HepG2 (cell line): ENCODE measurements around the gene PKP1.

ENCODE experiments used
- AKAP8 ChIP-seq: sonication (generic); formaldehyde crosslinking; IDR thresholded peaks from 2 replicates; pipeline ENCODE4 v1.5.1; 2020; ENCODE audit warnings: mild to moderate bottlenecking, missing genetic modification reagents
- CTCF ChIP-seq: sonication (generic); formaldehyde crosslinking; IDR thresholded peaks from 2 replicates; pipeline ENCODE4 v1.5.0; 2020; ENCODE audit warnings: mild to moderate bottlenecking, missing genetic modification reagents, moderate library complexity
- HDAC1 ChIP-seq: sonication (generic); formaldehyde crosslinking; IDR thresholded peaks from 2 replicates; pipeline ENCODE4 v1.5.1; 2020; ENCODE audit warnings: mild to moderate bottlenecking, missing genetic modification reagents
- POLR2A ChIP-seq, 2 experiments: IDR thresholded peaks; 2 replicates each; pipeline ENCODE4 v1.6.1; 2011; ENCODE audit warnings: low read depth in 2 of 2, low read length in 2 of 2, mild to moderate bottlenecking in 1 of 2, moderate library complexity in 1 of 2; ENCODE audit not compliant: insufficient read depth in 1 of 2
- PRDM15 ChIP-seq: sonication (generic); formaldehyde crosslinking; IDR thresholded peaks from 2 replicates; pipeline ENCODE4 v1.4.0; 2020; ENCODE audit warnings: missing genetic modification reagents
- SP2 ChIP-seq: sonication (generic); formaldehyde crosslinking; IDR thresholded peaks from 2 replicates; pipeline ENCODE4 v1.5.1; 2020; ENCODE audit warnings: mild to moderate bottlenecking, missing genetic modification reagents
- U2AF2 ChIP-seq: fragments of 200-400 bp; formaldehyde crosslinking; IDR thresholded peaks from 2 replicates; pipeline ENCODE4 v1.6.1; 2017; ENCODE audit warnings: low read depth, mild to moderate bottlenecking, low read length
- ZNF713 ChIP-seq: sonication (generic); formaldehyde crosslinking; IDR thresholded peaks from 2 replicates; pipeline ENCODE4 v1.4.0; 2020; ENCODE audit warnings: mild to moderate bottlenecking, missing genetic modification reagents
- ZNF790 ChIP-seq: sonication (generic); formaldehyde crosslinking; IDR thresholded peaks from 2 replicates; pipeline ENCODE4 v1.8.0; 2022; ENCODE audit warnings: missing genetic modification reagents, mild to moderate bottlenecking, borderline replicate concordance

- TF ChIP-seq PRDM15 (CRISPR knock-in tag) (no peak), SP2 (CRISPR knock-in tag) (no peak), CTCF (CRISPR knock-in tag) (no peak), POLR2A (IDR thresholded peaks at IDR 0.05; ENCODE audit: insufficient read depth in 1 of 2, low read depth in 2 of 2, low read length in 2 of 2) (no peak), HDAC1 (no peak), ZNF790 (CRISPR knock-in tag) (no peak), AKAP8 (CRISPR knock-in tag) (no peak), ZNF713 (CRISPR knock-in tag) (no peak), U2AF2 (no peak)
These were observed 43.4 kb downstream of the PKP1 start for GRCh38 chr1:201326710-201327109.
